Mammary epithelial cell (primary cell): ENCODE measurements around the gene RALGDS.

Experiments
- EZH2 ChIP-seq: IDR thresholded peaks from 2 replicates; pipeline ENCODE4 v1.6.1; 2012; ENCODE audit warnings: low read length, inconsistent platforms, borderline replicate concordance
- TF ChIP-seq, protein P1 (sequence below), 2 donors: IDR thresholded peaks in 1 of 2; conservative IDR thresholded peaks in 1 of 2; 2 replicates each; pipeline ENCODE4 v1.5.1; 2011 to 2012; ENCODE audit warnings: inconsistent platforms in 2 of 2, low read length in 2 of 2, mild to moderate bottlenecking in 2 of 2, control low read depth in 1 of 2, low read depth in 1 of 2; ENCODE audit not compliant: insufficient read depth in 1 of 2; ENCODE audit errors: extremely low read depth in 1 of 2

DNA sequence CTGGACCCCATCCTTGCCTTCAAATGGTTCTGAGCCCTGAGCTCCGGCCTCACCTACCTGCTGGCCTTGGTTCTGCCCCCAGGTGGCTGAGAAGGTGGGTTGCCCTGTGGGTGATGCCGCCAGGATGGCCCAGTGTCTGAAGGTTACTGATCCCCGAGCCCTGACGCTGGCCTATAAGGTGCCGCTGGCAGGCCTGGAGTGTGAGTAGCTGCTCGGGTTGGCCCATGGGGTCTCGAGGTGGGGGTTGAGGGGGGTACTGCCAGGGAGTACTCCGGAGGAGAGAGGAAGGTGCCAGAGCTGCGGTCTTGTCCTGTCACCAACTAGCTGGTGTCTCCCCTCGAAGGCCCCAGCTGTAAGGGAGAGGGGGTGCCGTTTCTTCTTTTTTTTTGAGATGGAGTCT lies 54.0 kb downstream of the RALGDS start:
- no peak for TF ChIP-seq EZH2
- TF ChIP-seq, protein P1, sequence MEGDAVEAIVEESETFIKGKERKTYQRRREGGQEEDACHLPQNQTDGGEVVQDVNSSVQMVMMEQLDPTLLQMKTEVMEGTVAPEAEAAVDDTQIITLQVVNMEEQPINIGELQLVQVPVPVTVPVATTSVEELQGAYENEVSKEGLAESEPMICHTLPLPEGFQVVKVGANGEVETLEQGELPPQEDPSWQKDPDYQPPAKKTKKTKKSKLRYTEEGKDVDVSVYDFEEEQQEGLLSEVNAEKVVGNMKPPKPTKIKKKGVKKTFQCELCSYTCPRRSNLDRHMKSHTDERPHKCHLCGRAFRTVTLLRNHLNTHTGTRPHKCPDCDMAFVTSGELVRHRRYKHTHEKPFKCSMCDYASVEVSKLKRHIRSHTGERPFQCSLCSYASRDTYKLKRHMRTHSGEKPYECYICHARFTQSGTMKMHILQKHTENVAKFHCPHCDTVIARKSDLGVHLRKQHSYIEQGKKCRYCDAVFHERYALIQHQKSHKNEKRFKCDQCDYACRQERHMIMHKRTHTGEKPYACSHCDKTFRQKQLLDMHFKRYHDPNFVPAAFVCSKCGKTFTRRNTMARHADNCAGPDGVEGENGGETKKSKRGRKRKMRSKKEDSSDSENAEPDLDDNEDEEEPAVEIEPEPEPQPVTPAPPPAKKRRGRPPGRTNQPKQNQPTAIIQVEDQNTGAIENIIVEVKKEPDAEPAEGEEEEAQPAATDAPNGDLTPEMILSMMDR (conservative IDR thresholded peaks at IDR 0.05 in 1 of 2, IDR thresholded peaks at IDR 0.05 in 1 of 2; ENCODE audit: extremely low read depth in 1 of 2, insufficient read depth in 1 of 2, low read depth in 1 of 2, low read length in 2 of 2), result no peak
